Endodermal cell (in vitro differentiated cells): ENCODE data around the gene ARMH3. TPM values are rescaled to one million over a fixed set of nuclear protein-coding genes. Genes with fewer than 3 reads are reported as not detected.

ENCODE experiments used
- DNase-seq: peaks from one replicate; pipeline ENCODE4 v3.0.0-alpha.2; 2017
- H3K27ac ChIP-seq: 2 replicates; pipeline ENCODE4 v1.5.1; 2013; ENCODE audit warnings: mild to moderate bottlenecking, low read depth, low read length, moderate library complexity
- H3K27me3 ChIP-seq: 2 replicates; pipeline ENCODE4 v1.6.1; 2013; ENCODE audit warnings: mild to moderate bottlenecking, low read length, moderate library complexity; ENCODE audit not compliant: insufficient read depth, control insufficient read depth, poor library complexity, severe bottlenecking
- H3K36me3 ChIP-seq: 2 replicates; pipeline ENCODE4 v1.7.0; 2013; ENCODE audit warnings: mild to moderate bottlenecking, low read length, moderate library complexity; ENCODE audit not compliant: control insufficient read depth, insufficient read depth
- H3K4me1 ChIP-seq: one replicate; pipeline ENCODE4 v1.7.0; 2013; ENCODE audit warnings: low read length; ENCODE audit not compliant: control insufficient read depth, insufficient read depth
- H3K4me3 ChIP-seq: 2 replicates; pipeline ENCODE4 v1.5.1; 2013; ENCODE audit warnings: mild to moderate bottlenecking, low read length, moderate library complexity
- H3K9ac ChIP-seq: 2 replicates; pipeline ENCODE4 v1.6.1; 2013; ENCODE audit warnings: mild to moderate bottlenecking, low read length, moderate library complexity; ENCODE audit not compliant: poor library complexity, severe bottlenecking; ENCODE audit errors: extremely low read depth
- H3K9me3 ChIP-seq: 2 replicates; pipeline ENCODE4 v1.6.1; 2013; ENCODE audit warnings: mild to moderate bottlenecking, low read length, moderate library complexity; ENCODE audit not compliant: control insufficient read depth
- H3K27ac Mint-ChIP-seq: 2 replicates; pipeline ENCODE4 v1.8.0; 2020; ENCODE audit warnings: mixed read lengths
- H3K27me3 Mint-ChIP-seq: 2 replicates; pipeline ENCODE4 v1.8.0; 2021; ENCODE audit warnings: mild to moderate bottlenecking, mixed read lengths; ENCODE audit not compliant: insufficient read depth
- H3K36me3 Mint-ChIP-seq: 2 replicates; pipeline ENCODE4 v1.8.0; 2020; ENCODE audit warnings: low read depth, mixed read lengths
- H3K4me1 Mint-ChIP-seq: 2 replicates; pipeline ENCODE4 v1.8.0; 2020; ENCODE audit warnings: mixed read lengths
- H3K4me3 Mint-ChIP-seq: 2 replicates; pipeline ENCODE4 v1.8.0; 2020; ENCODE audit warnings: mild to moderate bottlenecking, moderate library complexity, mixed read lengths
- H3K9me3 Mint-ChIP-seq: 2 replicates; pipeline ENCODE4 v1.8.0; 2020; ENCODE audit warnings: mild to moderate bottlenecking, mixed read lengths
- CTCF ChIP-seq: fragments of 200-600 bp; sonication (generic); conservative IDR thresholded peaks from 2 replicates; pipeline ENCODE4 v1.5.0; 2021; ENCODE audit warnings: antibody characterized with exemption, mild to moderate bottlenecking
- WGBS, 2 experiments: methylation state at CpG; one replicate each; pipeline versions ENCODE4 v1.1.5 to v1.1.7; 2013; ENCODE audit warnings: missing lambda C conversion rate in 2 of 2, mixed read lengths in 1 of 2; ENCODE audit not compliant: insufficient coverage in 1 of 2, insufficient read length in 1 of 2; 5-methylcytosine and 5-hydroxymethylcytosine counted together
- total RNA-seq, 2 donors: library from RNA; stranded (reverse); fragmentation: NEBNext Ultra II Directional in 1 of 2; extraction: Animal tissue kit (Norgen Biotek cat#: 25700) in 1 of 2; gene quantifications; 2 replicates in 1 of 2; 3 replicates in 1 of 2; pipeline ENCODE4 v1.2.1, GENCODE V29; 2021

The ARMH3 gene
- total RNA-seq, 2 donors from 2014 or later: 18.0 to 19.7 TPM

- peaks cover 9% of the 10 kb centered on the region for H3K36me3 Mint-ChIP-seq
- TF ChIP-seq CTCF: no peak
- no peak overlapping the region for H3K27ac Mint-ChIP-seq
- H3K4me3 ChIP-seq: no peak overlapping the region
- no peaks in the 10 kb centered on the region for H3K27me3 Mint-ChIP-seq
- H3K4me1 ChIP-seq: no peaks in the 10 kb centered on the region
- no peak overlapping the region for H3K9ac ChIP-seq
- no peak for DNase-seq
- no peak overlapping the region for H3K27ac ChIP-seq
- no peaks in the 10 kb centered on the region for H3K9me3 ChIP-seq
- no peaks in the 10 kb centered on the region for H3K36me3 ChIP-seq
- no peaks in the 10 kb centered on the region for H3K27me3 ChIP-seq
- no peak overlapping the region for H3K4me3 Mint-ChIP-seq
- WGBS, 2 experiments: 88 to 93% methylated on average over 2 to 3 of the region's 3 CpGs
- peaks cover 32% of the 10 kb centered on the region for H3K4me1 Mint-ChIP-seq
- H3K9me3 Mint-ChIP-seq: no peaks in the 10 kb centered on the region
Observed at GRCh38 chr10:101850749-101851148, 205.2 kb downstream of the ARMH3 start.

- Mint-ChIP-seq H3K27ac (peak overlapping the region; percentile 10), H3K36me3 (peaks cover 11% of the 10 kb centered on the region), H3K27me3 (peaks cover 8% of the 10 kb centered on the region), H3K4me1 (peaks cover 37% of the 10 kb centered on the region), H3K4me3 (no peak overlapping the region), H3K9me3 (no peaks in the 10 kb centered on the region)
- no peaks in the 10 kb centered on the region for H3K27me3 ChIP-seq
- no peak overlapping the region for H3K9ac ChIP-seq
- no peak overlapping the region for H3K27ac ChIP-seq
- WGBS, 2 experiments: 60 to 89% methylated on average over 1 to 3 of the region's 3 CpGs
- DNase-seq: peak; percentile 78
- H3K36me3 ChIP-seq: no peaks in the 10 kb centered on the region
- no peaks in the 10 kb centered on the region for H3K9me3 ChIP-seq
- H3K4me1 ChIP-seq: no peaks in the 10 kb centered on the region
- no peak overlapping the region for H3K4me3 ChIP-seq
- TF ChIP-seq CTCF: no peak
Observed at GRCh38 chr10:101848894-101849351, 207.1 kb downstream of the ARMH3 start.

- 70 to 78% methylated on average over 4 of the region's 4 CpGs for WGBS, 2 experiments
- Mint-ChIP-seq H3K27me3 (peaks cover 8% of the 10 kb centered on the region), H3K4me1 (peaks cover 37% of the 10 kb centered on the region), H3K9me3 (no peaks in the 10 kb centered on the region), H3K27ac (no peak overlapping the region), H3K4me3 (no peak overlapping the region), H3K36me3 (peaks cover 11% of the 10 kb centered on the region)
- Histone ChIP-seq H3K4me1 (no peaks in the 10 kb centered on the region), H3K27ac (no peak overlapping the region), H3K4me3 (no peak overlapping the region), H3K9ac (no peak overlapping the region), H3K9me3 (no peaks in the 10 kb centered on the region), H3K36me3 (no peaks in the 10 kb centered on the region), H3K27me3 (no peaks in the 10 kb centered on the region)
- DNase-seq: no peak
- no peak for TF ChIP-seq CTCF
Observed at GRCh38 chr10:101848408-101848807, 207.6 kb downstream of the ARMH3 start.
